GM10847 (cell line): Measurements from ENCODE around the gene DOCK11.

Source experiments
- POLR2A ChIP-seq: IDR thresholded peaks from 2 replicates; pipeline ENCODE4 v1.6.1; 2011; ENCODE audit not compliant: insufficient read length; ENCODE audit errors: extremely low read depth

Gene DOCK11

DNA sequence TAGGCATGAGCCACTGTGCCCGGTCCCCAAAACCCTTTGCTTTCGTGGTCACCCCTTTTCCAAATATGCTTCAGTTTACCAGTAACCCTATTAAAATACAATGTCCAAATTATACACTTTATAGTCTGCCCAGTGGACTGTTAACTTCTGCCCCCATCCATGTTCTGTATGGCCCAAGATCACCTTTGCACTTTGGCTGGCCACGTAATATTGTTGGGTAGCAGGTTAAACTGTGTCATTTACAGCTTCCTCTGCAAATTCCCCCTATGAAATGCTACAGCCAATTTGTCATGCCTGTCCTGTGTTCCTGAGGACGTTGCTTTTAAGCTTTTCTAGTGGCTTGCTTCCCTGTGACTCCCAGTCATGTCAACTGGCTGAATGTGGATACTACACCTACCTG lies 130.7 kb downstream of the DOCK11 start:
- no peak for TF ChIP-seq POLR2A

DNA sequence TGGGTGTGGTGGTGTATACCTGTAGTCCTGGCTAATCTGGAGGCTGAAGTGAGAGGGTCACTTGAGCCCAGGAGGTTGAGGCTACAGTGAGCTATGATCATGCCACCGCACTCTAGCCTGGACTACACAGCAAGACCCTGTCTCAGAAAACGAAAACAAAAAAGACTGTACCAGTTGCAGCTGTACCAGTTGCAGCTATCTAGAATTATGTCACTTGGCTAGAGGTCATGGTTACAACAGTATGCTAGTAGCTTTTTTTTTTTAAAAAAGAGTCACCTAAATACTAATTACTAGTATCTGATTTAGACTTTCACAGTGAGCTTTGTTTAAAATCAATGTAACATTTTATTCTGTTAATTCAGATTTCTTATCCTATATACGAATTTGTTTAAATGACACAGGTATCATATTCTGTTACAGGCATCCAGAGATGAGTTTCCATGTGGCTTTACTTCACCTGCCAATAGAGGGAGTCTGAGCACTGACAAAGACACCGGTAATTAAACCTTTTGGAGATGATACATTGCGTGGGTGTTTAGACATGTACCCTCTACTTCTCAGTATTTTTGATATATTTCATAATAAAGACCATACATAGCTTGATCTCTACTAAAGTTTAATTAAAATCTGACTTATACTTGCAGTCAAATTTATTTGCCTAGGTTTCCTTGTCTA lies 131.6 kb downstream of the DOCK11 start:
- TF ChIP-seq POLR2A: no peak

DNA sequence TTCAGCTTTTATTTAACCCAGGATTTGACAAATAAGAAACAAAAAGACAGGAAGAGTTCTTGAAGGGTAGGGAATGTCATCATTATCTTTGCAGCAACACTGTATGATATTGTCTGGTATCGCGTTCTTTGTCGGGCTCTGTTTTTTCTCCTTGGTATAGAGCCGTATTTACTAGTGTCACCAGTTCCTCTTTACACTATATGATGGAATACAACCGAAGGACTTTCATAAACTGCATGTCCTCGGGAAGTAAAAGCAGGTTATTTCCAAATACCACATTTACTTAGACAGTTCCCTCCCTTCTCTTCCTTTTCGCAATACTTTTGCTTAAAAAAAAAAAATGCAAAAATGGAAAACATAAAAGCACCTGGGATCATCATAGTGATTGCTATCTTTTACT lies 135.2 kb downstream of the DOCK11 start:
- no peak for TF ChIP-seq POLR2A

DNA sequence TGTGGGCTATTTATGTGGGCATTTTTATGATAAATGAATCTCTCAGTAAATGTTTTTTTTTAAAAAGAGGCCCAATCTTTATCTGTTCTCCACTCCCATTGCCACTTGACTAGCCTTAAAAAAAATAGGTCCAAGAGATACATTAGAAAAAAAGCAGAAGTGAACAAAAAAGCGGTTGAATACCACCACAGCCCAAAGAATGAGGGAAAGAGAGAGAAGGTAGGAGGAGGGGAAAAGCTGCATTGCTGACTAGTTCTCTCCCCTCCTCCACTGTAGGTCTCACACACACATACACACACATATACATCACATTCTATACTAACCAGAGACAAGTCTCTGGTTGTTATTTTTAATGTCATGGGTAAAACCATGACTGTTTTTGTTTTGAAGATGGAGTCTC lies 136.0 kb downstream of the DOCK11 start:
- no peak for TF ChIP-seq POLR2A

DNA sequence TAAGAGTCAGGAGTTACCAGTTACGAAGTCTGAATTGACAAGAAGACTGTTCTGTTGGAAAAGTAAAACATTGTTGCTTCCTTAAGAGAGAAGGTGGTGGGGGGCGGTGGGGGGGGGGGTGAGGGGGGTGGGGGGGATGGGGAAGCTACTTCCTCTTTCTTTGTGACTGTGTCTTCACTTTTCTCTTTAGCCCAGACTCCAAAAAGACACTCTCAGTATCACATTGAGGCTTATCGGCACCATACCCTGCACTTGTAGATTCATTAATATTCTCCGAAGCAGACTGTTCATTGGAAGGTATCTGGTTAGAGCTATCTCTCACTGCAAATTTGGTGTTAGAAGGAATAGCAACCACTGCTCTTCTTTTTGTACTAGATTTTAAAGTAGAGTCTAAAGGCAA lies 137.2 kb downstream of the DOCK11 start:
- no peak for TF ChIP-seq POLR2A

DNA sequence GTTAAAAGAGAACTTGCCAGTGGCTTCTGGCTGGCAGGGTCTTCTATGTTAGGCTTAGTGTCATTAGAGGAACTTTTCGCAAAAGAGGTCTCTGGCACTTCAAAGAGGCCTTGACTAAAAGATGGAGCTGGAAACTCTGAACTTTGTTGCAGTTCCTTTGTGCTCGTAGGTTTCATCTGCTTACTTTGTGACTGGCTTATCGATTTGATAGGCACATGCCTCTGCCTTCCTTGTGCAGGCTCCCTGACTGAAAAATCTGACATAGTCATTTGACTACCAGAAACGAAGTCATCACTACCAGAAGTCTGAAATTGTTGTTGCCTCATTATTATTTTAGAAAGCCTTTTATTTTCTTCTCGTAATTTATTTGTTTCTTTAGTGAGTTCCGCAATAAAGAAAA lies 137.9 kb downstream of the DOCK11 start:
- TF ChIP-seq POLR2A: no peak

DNA sequence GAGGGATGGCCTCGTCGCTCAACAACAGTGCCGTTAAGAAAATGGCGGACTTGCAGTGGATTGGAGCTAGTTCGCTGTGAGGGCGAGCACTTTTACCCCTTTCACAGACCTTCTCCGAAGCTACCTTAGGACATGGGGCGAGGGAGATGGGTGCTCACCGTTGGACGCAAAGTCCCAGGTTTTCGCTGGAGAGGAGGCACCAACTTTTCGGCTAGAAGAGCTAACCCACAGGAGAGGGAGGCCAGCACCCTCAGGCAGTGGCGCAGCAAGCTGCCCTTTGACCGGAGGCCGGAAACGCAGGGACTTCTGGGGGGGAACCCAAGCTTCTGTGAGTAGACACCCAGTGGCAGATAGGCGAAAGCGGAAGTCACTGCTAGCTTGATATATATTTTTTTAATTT lies 138.7 kb downstream of the DOCK11 start:
- TF ChIP-seq POLR2A: no peak

DNA sequence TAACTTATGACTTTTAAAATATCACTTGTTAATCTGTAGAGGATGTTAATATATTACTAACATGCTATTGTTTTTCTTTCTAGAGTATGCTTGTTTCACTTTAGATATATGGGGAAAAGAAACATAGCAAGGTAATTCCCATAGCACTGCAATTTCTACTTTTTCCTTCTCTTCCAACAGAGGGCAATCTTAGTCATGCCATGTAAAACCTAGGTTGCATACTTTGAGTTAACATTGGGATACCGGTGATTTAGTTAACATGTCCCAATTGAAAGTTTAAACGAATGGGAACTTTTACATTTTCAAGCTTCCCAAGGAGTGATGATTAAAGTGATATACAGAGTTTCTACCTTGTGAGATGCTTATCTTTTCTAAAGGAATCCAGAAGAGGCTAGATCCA lies 142.4 kb downstream of the DOCK11 start:
- no peak for TF ChIP-seq POLR2A

DNA sequence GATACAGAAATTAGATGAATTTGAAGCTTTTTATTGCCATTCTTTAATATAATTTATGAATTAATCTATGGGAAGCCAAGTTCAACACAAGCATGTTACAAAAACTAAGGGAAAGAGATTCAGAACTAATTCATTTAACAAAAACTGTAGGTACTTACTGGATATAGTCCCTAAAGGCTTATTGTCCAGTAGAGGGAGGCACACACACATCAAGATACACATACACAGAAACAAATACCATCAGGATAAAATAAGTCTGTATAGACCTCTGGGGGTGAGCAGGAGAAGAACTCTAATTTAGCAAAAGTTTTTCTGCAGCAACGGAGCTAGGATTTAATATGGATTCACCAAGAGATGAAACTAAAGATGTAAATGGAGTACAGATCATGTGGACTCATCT lies 148.8 kb downstream of the DOCK11 start:
- TF ChIP-seq POLR2A: no peak

DNA sequence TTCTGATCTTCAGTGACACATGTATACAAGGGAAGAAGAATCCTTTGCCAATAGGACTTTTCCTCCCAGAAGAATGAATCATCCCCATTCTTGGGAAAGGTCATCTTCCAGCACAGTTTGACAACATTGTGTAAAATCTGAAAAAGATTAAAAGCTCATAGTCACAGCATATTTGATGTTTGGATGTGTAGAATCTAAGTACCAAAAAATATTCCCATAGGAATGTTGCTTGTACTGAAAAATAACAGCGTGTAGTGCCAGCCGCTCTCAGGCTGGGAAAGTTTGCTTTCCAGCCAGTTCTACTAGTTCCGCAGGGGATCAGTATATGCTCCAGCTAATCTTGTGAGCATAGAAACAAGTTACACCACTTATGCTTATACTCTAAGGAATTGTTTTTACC lies 157.1 kb downstream of the DOCK11 start:
- no peak for TF ChIP-seq POLR2A

DNA sequence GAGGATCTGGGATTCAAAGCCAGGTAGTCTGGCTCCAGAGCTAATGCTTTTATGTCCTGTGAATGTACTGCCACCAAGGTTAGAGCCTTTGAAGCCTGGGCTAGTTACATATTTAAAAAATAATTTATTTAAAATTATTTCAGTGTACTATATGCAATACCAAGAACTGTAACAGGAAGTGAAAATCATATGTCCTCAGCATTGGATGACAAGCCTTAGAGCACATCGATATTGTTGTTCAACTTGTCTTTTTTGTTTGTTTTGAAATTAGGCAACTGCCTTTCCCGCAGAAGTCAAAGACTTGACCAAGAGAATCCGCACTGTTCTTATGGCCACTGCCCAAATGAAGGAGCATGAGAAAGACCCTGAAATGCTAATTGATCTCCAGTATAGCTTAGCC lies 158.7 kb downstream of the DOCK11 start:
- TF ChIP-seq POLR2A: no peak

DNA sequence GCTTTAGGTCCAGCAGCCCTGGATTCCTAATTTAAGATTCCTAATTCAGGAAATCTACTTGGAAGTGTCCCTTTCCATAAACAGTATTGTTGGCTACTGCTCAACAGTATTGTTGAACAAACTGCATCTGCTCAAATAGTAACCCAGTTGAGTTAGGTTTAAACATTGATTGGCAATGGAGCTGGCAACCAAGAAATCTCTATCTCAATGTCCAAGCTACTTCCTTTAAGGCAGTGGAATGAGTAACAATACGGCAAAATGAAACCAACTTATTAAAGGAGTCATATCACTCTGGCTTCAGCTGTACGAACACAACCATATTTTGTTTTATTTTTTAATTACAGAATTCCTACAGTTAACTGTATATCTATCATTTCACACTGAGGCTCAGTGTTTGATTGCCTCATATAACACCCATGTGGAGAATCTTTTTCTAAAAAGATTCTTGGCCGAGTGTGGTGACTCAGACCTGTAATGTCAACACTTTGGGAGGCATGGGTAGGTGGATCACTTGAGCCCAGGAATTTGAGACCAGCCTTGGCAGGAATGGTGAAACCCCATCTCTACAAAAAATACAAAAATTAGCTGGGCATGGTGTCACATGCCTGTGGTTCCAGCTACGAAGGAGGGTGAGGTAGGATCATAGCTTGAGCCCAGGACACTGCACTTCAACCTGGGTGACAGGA lies 160.1 kb downstream of the DOCK11 start:
- no peak for TF ChIP-seq POLR2A

DNA sequence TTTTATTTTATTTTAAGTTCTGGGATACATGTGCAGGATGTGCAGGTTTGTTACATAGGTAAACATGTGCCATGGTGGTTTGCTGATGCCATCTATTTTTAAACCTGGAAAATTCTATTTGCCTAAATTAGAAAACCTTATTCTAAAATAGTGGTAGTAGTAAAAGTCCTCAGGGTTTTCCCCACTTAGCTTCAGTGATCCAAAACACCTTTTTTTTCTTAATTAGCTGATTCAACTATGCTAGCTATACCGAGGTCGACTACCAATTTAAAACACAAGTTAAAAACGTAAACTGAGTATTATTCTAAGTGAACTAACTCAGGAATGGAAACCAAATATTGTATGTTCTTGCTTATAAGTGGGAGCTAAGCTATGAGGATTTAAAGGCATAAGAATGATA lies 161.8 kb downstream of the DOCK11 start:
- no peak for TF ChIP-seq POLR2A

DNA sequence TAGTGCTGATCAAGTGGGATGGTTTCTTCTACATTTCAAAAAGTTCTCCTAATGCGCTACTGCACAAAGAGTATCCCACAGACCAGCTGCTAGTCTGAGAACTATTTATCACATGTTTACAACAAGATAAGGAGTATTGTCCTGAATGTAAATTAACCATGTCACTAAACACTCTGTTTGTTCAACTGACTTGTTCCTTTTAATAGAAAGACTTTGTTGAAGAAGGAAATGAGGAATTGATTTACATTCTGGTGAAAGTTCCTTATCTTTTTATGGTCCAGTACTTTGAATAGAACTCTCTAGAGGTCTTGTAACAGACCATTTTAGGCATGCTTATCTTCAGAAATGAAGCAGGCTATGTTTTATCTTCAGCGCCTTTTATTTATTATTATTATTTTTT lies 164.5 kb downstream of the DOCK11 start:
- no peak for TF ChIP-seq POLR2A

DNA sequence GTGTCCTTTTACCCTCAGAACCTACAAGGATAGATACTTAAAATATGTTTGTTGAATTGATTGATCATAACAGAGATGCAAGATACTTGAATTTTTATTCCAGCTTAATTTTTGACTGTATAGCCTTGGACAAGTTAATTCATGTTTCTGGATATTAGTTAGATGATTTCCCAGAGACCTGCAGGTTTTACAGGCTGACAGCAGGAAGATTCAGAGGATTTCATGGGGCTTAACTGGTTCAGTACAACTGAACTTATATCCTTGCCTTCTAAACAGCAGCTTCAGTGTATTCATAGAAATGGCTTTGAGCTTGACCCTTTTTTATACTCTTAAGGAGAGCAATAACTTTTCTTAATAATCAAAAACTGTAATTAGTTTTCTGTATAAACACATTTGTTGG lies 169.6 kb downstream of the DOCK11 start:
- TF ChIP-seq POLR2A: no peak

DNA sequence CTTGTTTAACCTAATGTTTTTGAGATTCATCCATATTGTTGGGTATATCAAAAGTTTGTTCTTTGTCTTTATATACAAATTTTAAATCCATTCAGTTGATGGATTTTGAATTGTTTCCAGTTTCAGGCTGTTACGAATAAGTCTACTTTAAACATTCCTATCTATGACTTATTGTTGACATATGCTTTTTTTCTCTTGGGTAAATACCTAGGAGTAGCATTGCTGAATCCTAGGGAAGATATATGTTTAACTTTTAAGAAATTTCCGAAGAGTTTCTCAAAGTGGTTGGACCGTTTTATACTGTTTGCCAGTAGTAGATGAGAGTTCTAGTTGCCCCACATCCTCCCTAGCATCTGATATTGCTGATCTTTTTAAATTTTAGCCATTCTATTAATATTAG lies 170.9 kb downstream of the DOCK11 start:
- no peak for TF ChIP-seq POLR2A

DNA sequence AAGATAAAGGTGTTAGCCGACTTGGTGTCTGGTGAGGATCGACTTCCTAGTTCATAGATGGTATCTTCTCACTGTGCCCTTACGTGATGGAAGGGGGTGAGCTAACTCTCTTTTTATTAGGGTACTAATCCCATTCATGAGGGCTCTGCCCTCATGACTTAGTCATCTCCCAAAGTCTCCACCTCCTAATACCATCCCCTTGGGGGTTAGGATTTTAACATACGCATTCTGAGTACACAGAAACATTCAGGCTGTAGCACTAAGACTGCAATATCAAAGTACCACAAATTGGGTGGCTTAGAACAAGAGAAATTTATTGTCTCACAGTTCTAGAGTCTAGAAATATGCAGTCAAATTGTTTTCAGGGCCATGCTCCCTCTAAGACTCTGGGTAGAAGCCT lies 173.8 kb downstream of the DOCK11 start:
- no peak for TF ChIP-seq POLR2A
